Measurements from ENCODE around the gene KIAA1549.

The KIAA1549 gene

GRCh38 chr7:138886501-138886917 is 94.7 kb downstream of the KIAA1549 start:
- in situ Hi-C loops (cut with MboI; ENCODE audit: low sequenced_read_pairs), result no loop called here

- in situ Hi-C loops (cut with MboI; ENCODE audit: low sequenced_read_pairs), result no loop called here
Measured at GRCh38 chr7:138885383-138886147, 95.6 kb downstream of the KIAA1549 start.

GRCh38 chr7:138882249-138882648 is 98.9 kb downstream of the KIAA1549 start:
- in situ Hi-C loops (cut with MboI; ENCODE audit: low sequenced_read_pairs), result no loop called here

GRCh38 chr7:138881579-138882188 is 99.5 kb downstream of the KIAA1549 start:
- in situ Hi-C loops (cut with MboI; ENCODE audit: low sequenced_read_pairs), result no loop called here

GRCh38 chr7:138880881-138881578 is 100.2 kb downstream of the KIAA1549 start:
- in situ Hi-C loops (cut with MboI; ENCODE audit: low sequenced_read_pairs), result no loop called here

GRCh38 chr7:138879356-138879755 is 101.8 kb downstream of the KIAA1549 start:
- in situ Hi-C loops (cut with MboI; ENCODE audit: low sequenced_read_pairs), result no loop called here

- in situ Hi-C loops (cut with MboI; ENCODE audit: low sequenced_read_pairs), result no loop called here
Measured at GRCh38 chr7:138878856-138879255, 102.3 kb downstream of the KIAA1549 start.

- in situ Hi-C loops (cut with MboI; ENCODE audit: low sequenced_read_pairs), result no loop called here
Measured at GRCh38 chr7:138878051-138878450, 103.1 kb downstream of the KIAA1549 start.

GRCh38 chr7:138876326-138876725 is 104.9 kb downstream of the KIAA1549 start:
- in situ Hi-C loops (cut with MboI; ENCODE audit: low sequenced_read_pairs), result no loop called here

- in situ Hi-C loops (cut with MboI; ENCODE audit: low sequenced_read_pairs), result no loop called here
Measured at GRCh38 chr7:138875794-138876193, 105.4 kb downstream of the KIAA1549 start.

- in situ Hi-C loops (cut with MboI; ENCODE audit: low sequenced_read_pairs), result no loop called here
Measured at GRCh38 chr7:138873220-138873892, 107.8 kb downstream of the KIAA1549 start.

GRCh38 chr7:138872576-138872975 is 108.6 kb downstream of the KIAA1549 start:
- in situ Hi-C loops (cut with MboI; ENCODE audit: low sequenced_read_pairs), result no loop called here

GRCh38 chr7:138871814-138872090 is 109.4 kb downstream of the KIAA1549 start:
- in situ Hi-C loops (cut with MboI; ENCODE audit: low sequenced_read_pairs), result no loop called here

- in situ Hi-C loops (cut with MboI; ENCODE audit: low sequenced_read_pairs), result no loop called here
Measured at GRCh38 chr7:138871065-138871813, 110.0 kb downstream of the KIAA1549 start.

- in situ Hi-C loops (cut with MboI; ENCODE audit: low sequenced_read_pairs), result no loop called here
Measured at GRCh38 chr7:138869353-138869752, 111.8 kb downstream of the KIAA1549 start.

GRCh38 chr7:138868711-138869110 is 112.5 kb downstream of the KIAA1549 start:
- in situ Hi-C loops (cut with MboI; ENCODE audit: low sequenced_read_pairs), result no loop called here

GRCh38 chr7:138867744-138868143 is 113.4 kb downstream of the KIAA1549 start:
- in situ Hi-C loops (cut with MboI; ENCODE audit: low sequenced_read_pairs), result no loop called here

GRCh38 chr7:138866353-138866752 is 114.8 kb downstream of the KIAA1549 start:
- in situ Hi-C loops (cut with MboI; ENCODE audit: low sequenced_read_pairs), result no loop called here

GRCh38 chr7:138865843-138866242 is 115.3 kb downstream of the KIAA1549 start:
- in situ Hi-C loops (cut with MboI; ENCODE audit: low sequenced_read_pairs), result no loop called here

- in situ Hi-C loops (cut with MboI; ENCODE audit: low sequenced_read_pairs), result no loop called here
Measured at GRCh38 chr7:138864667-138865066, 116.5 kb downstream of the KIAA1549 start.

- in situ Hi-C loops (cut with MboI; ENCODE audit: low sequenced_read_pairs), result no loop called here
Measured at GRCh38 chr7:138863931-138864330, 117.3 kb downstream of the KIAA1549 start.

All from hTERT RPE-1 (cell line).